GM19455 (cell line): Measurements from ENCODE around the gene TCF4.

Experiments used
- ATAC-seq: cut with Tn5 transposase; IDR thresholded peaks from one replicate; pipeline ENCODE4 v1.9.1; 2021; ENCODE audit not compliant: unreplicated experiment

The TCF4 gene

GRCh38 chr18:55588111-55588869 is at the start of gene TCF4:
TCF4 (minus strand) TSS chr18:55588192; CDS start chr18:55587116, 1,076 bp downstream.
- ATAC-seq: no peak

- ATAC-seq: no peak
Measured at GRCh38 chr18:55637204-55637603, 49.2 kb upstream of the TCF4 start.

GRCh38 chr18:55635439-55635838 is 47.4 kb upstream of the TCF4 start:
- ATAC-seq: no peak

GRCh38 chr18:55634545-55634944 is 46.6 kb upstream of the TCF4 start:
- no peak for ATAC-seq

- ATAC-seq: no peak
Measured at GRCh38 chr18:55633032-55633431, 45.0 kb upstream of the TCF4 start.

GRCh38 chr18:55629133-55629532 is 41.1 kb upstream of the TCF4 start:
- ATAC-seq: no peak

GRCh38 chr18:55627007-55627406 is 39.0 kb upstream of the TCF4 start:
- no peak for ATAC-seq

- ATAC-seq: no peak
Measured at GRCh38 chr18:55625901-55626300, 37.9 kb upstream of the TCF4 start.

GRCh38 chr18:55623626-55624025 is 35.6 kb upstream of the TCF4 start:
- ATAC-seq: no peak

GRCh38 chr18:55610506-55610905 is 22.5 kb upstream of the TCF4 start:
- ATAC-seq: no peak

- no peak for ATAC-seq
Measured at GRCh38 chr18:55609160-55609825, 21.3 kb upstream of the TCF4 start.

- ATAC-seq: no peak
Measured at GRCh38 chr18:55608497-55608896, 20.5 kb upstream of the TCF4 start.

GRCh38 chr18:55607773-55608172 is 19.8 kb upstream of the TCF4 start:
- no peak for ATAC-seq

- no peak for ATAC-seq
Measured at GRCh38 chr18:55605733-55606338, 17.8 kb upstream of the TCF4 start.

GRCh38 chr18:55603775-55604174 is 15.8 kb upstream of the TCF4 start:
- no peak for ATAC-seq

- no peak for ATAC-seq
Measured at GRCh38 chr18:55593888-55594287, 5.9 kb upstream of the TCF4 start.

- ATAC-seq: no peak
Measured at GRCh38 chr18:55592572-55592971, 4.6 kb upstream of the TCF4 start.

- ATAC-seq: no peak
Measured at GRCh38 chr18:55592106-55592505, 4.1 kb upstream of the TCF4 start.

- peak; percentile 84 for ATAC-seq
Measured at GRCh38 chr18:55589625-55590291, 1.8 kb upstream of the TCF4 start.

- ATAC-seq: no peak
Measured at GRCh38 chr18:55588870-55589595, 1.0 kb upstream of the TCF4 start.
